ENCODE data around the gene ACTC1. TPM values are rescaled to one million over a fixed set of nuclear protein-coding genes. Genes with fewer than 3 reads are reported as not detected.

ACTC1 gene
- total and polyA plus RNA-seq, 2 donors (not counting 3 experiments of a cell fraction or from before 2014, with no cell fraction given), result 1.0 TPM; not detected in 1

- Histone ChIP-seq H4K20me1 (replicated peaks; ENCODE audit: control insufficient read depth, extremely low read depth, insufficient read depth, low read length) (no peaks in the 10 kb centered on the region), H3K9me1 (replicated peaks; ENCODE audit: control insufficient read depth, extremely low read depth, insufficient read depth, low read length) (no peaks in the 10 kb centered on the region), H2AFZ (ENCODE audit: low read depth, low read length) (no peak overlapping the region), H3K4me1 (ENCODE audit: control insufficient read depth, extremely low read depth, insufficient read depth, low read length) (peaks cover 3% of the 10 kb centered on the region), H3K27me3 (ENCODE audit: control insufficient read depth in 2 of 2, insufficient read depth in 2 of 2, low read length in 2 of 2) (peaks cover 18% of the 10 kb centered on the region in 2 experiments), H3K79me2 (ENCODE audit: control insufficient read depth, insufficient read depth, low read length) (no peaks in the 10 kb centered on the region), H3K9ac (replicated peaks; ENCODE audit: extremely low read depth, insufficient read depth, low read length) (no peak overlapping the region), H3K4me3 (replicated peaks in 1 of 3; ENCODE audit: insufficient read depth in 1 of 3, low read depth in 1 of 3, low read length in 3 of 3) (no peak overlapping the region), H3K27ac (ENCODE audit: insufficient read depth, low read depth, low read length) (no peak overlapping the region), H3K36me3 (ENCODE audit: control insufficient read depth in 2 of 2, extremely low read depth in 1 of 2, insufficient read depth in 2 of 2, low read length in 2 of 2) (no peaks in the 10 kb centered on the region), H3K4me2 (ENCODE audit: insufficient read depth, low read length) (no peak overlapping the region), H3K9me3 (replicated peaks; ENCODE audit: control insufficient read depth, insufficient read depth, low read length) (no peaks in the 10 kb centered on the region)
- DNase-seq (ENCODE audit: low read depth, low spot score) (no peak), FAIRE-seq (no peak)
- intact Hi-C loops (cut with micrococcal nuclease) (no loop called here), dilution Hi-C loops (cut with MboI; ENCODE audit: extremely low pct_ligation_motif_present, low sequenced_read_pairs) (no loop called here)
- ChIA-PET POLR2A (no interaction called here), CTCF (no interaction called here)
- TF ChIP-seq POLR2A (IDR thresholded peaks at IDR 0.05; ENCODE audit: low read depth, low read length) (no peak), GATA2 (IDR thresholded peaks at IDR 0.05; ENCODE audit: insufficient read depth, insufficient read length, low read depth, low read length) (no peak), MAX (IDR thresholded peaks at IDR 0.05; ENCODE audit: insufficient read depth, insufficient read length) (no peak), MYC (IDR thresholded peaks at IDR 0.05; ENCODE audit: low read depth, low read length) (no peak)
- no TSS peak for BruUV-seq (replicated peaks)
Measured at GRCh38 chr15:34799149-34800101, 4.1 kb upstream of the ACTC1 start.

GRCh38 chr15:34796847-34797435 is 1.6 kb upstream of the ACTC1 start:
- H4K20me1 ChIP-seq (replicated peaks; ENCODE audit: control insufficient read depth, extremely low read depth, insufficient read depth, low read length), result no peaks in the 10 kb centered on the region
- H2AFZ ChIP-seq (ENCODE audit: low read depth, low read length), result no peak overlapping the region
- H3K4me2 ChIP-seq (ENCODE audit: insufficient read depth, low read length), result no peak overlapping the region
- no peaks in the 10 kb centered on the region for H3K9me3 ChIP-seq (replicated peaks; ENCODE audit: control insufficient read depth, insufficient read depth, low read length)
- peaks cover 3% of the 10 kb centered on the region for H3K4me1 ChIP-seq (ENCODE audit: control insufficient read depth, extremely low read depth, insufficient read depth, low read length)
- peaks cover 27 to 33% of the 10 kb centered on the region in 2 experiments for H3K27me3 ChIP-seq (ENCODE audit: control insufficient read depth in 2 of 2, insufficient read depth in 2 of 2, low read length in 2 of 2)
- BruUV-seq (replicated peaks), result no TSS peak
- H3K79me2 ChIP-seq (ENCODE audit: control insufficient read depth, insufficient read depth, low read length), result no peaks in the 10 kb centered on the region
- ChIA-PET CTCF (no interaction called here), POLR2A (no interaction called here)
- dilution Hi-C loops (cut with MboI; ENCODE audit: extremely low pct_ligation_motif_present, low sequenced_read_pairs) (no loop called here), intact Hi-C loops (cut with micrococcal nuclease) (no loop called here)
- no peaks in the 10 kb centered on the region for H3K9me1 ChIP-seq (replicated peaks; ENCODE audit: control insufficient read depth, extremely low read depth, insufficient read depth, low read length)
- FAIRE-seq (no peak), DNase-seq (ENCODE audit: low read depth, low spot score) (no peak)
- H3K4me3 ChIP-seq (replicated peaks in 1 of 3; ENCODE audit: insufficient read depth in 1 of 3, low read depth in 1 of 3, low read length in 3 of 3), result no peak overlapping the region
- no peak overlapping the region for H3K9ac ChIP-seq (replicated peaks; ENCODE audit: extremely low read depth, insufficient read depth, low read length)
- TF ChIP-seq JUN (IDR thresholded peaks at IDR 0.05; ENCODE audit: borderline replicate concordance, insufficient read depth, insufficient read length, low read depth) (no peak), GATA2 (IDR thresholded peaks at IDR 0.05; ENCODE audit: insufficient read depth, insufficient read length, low read depth, low read length) (no peak), POLR2A (IDR thresholded peaks at IDR 0.05; ENCODE audit: low read depth, low read length) (no peak), MAX (IDR thresholded peaks at IDR 0.05; ENCODE audit: insufficient read depth, insufficient read length) (no peak), POLR2AphosphoS5 (IDR thresholded peaks at IDR 0.05; ENCODE audit: insufficient read depth, low read depth, low read length) (no peak), EZH2 (IDR thresholded peaks at IDR 0.05; ENCODE audit: borderline replicate concordance, low read depth, low read length, severe bottlenecking) (no peak), MYC (IDR thresholded peaks at IDR 0.05; ENCODE audit: low read depth, low read length) (no peak), CTCF (IDR thresholded peaks at IDR 0.05; ENCODE audit: extremely low read depth in 1 of 2, insufficient read depth in 1 of 2, low read depth in 1 of 2, low read length in 2 of 2) (no peak), FOS (IDR thresholded peaks at IDR 0.05; ENCODE audit: borderline replicate concordance, insufficient read depth, low read length) (no peak)
- no peaks in the 10 kb centered on the region for H3K36me3 ChIP-seq (ENCODE audit: control insufficient read depth in 2 of 2, extremely low read depth in 1 of 2, insufficient read depth in 2 of 2, low read length in 2 of 2)
- no peak overlapping the region for H3K27ac ChIP-seq (ENCODE audit: insufficient read depth, low read depth, low read length)
